CD8-positive, alpha-beta memory T cell (primary cell): Measurements from ENCODE around the gene NARS2. TPM values are rescaled to one million over a fixed set of nuclear protein-coding genes. Genes with fewer than 3 reads are reported as not detected.
"Not testable (repeated sequence)": the region's sequence is repeated elsewhere in the genome, so short reads cannot be mapped to it uniquely, and the experiment has no call there.

Source experiments
- CTCF ChIA-PET: fragments of 350-600 bp; sonication (Branson Sonifier 250); formaldehyde crosslinking; loops from one replicate; lab custom pipeline; 2021; ENCODE audit warnings: antibody characterized with exemption; lab: Charles Lee
- POLR2A ChIA-PET: fragments of 350-600 bp; sonication (Branson Sonifier 250); formaldehyde crosslinking; loops from one replicate; lab custom pipeline; 2021; ENCODE audit warnings: antibody characterized with exemption; lab: Charles Lee
- DNase-seq, 5 donors: peaks; one replicate each; pipeline versions ENCODE4 v3.0.0 to v3.0.0-alpha.2; 2020 to 2022; ENCODE audit warnings: mixed read lengths in 1 of 5
- H3K27ac ChIP-seq: one replicate; pipeline ENCODE4 v1.7.0; 2013; ENCODE audit warnings: low read depth, mild to moderate bottlenecking, low read length, moderate library complexity
- H3K27me3 ChIP-seq: 2 replicates; pipeline ENCODE4 v1.7.0; 2013; ENCODE audit warnings: low read length, mild to moderate bottlenecking; ENCODE audit not compliant: insufficient read depth, poor library complexity, severe bottlenecking
- H3K36me3 ChIP-seq: 2 replicates; pipeline ENCODE4 v1.7.0; 2013; ENCODE audit warnings: mild to moderate bottlenecking, low read length, moderate library complexity; ENCODE audit not compliant: insufficient read depth
- H3K4me1 ChIP-seq: 2 replicates; pipeline ENCODE4 v1.7.0; 2013; ENCODE audit warnings: mild to moderate bottlenecking, low read length, moderate library complexity; ENCODE audit not compliant: insufficient read depth
- H3K4me3 ChIP-seq: 2 replicates; pipeline ENCODE4 v1.7.0; 2013; ENCODE audit warnings: mild to moderate bottlenecking, low read length
- H3K9me3 ChIP-seq: 2 replicates; pipeline ENCODE4 v1.7.0; 2013; ENCODE audit warnings: mild to moderate bottlenecking, low read length
- H3K27ac Mint-ChIP-seq, 8 donors: one replicate each; pipeline ENCODE4 v1.8.0; 2020 to 2021; ENCODE audit warnings: mixed read lengths in 8 of 8, mild to moderate bottlenecking in 6 of 8, inconsistent platforms in 3 of 8, moderate library complexity in 3 of 8
- H3K27me3 Mint-ChIP-seq, 2 donors: one replicate each; pipeline ENCODE4 v1.8.0; 2020 to 2021; ENCODE audit warnings: mixed read lengths in 2 of 2, mild to moderate bottlenecking in 1 of 2, moderate library complexity in 1 of 2
- H3K36me3 Mint-ChIP-seq, 3 donors: one replicate each; pipeline ENCODE4 v1.8.0; 2020 to 2021; ENCODE audit warnings: mixed read lengths in 3 of 3, inconsistent platforms in 1 of 3, mild to moderate bottlenecking in 1 of 3
- H3K4me1 Mint-ChIP-seq, 3 donors: one replicate each; pipeline ENCODE4 v1.8.0; 2020 to 2021; ENCODE audit warnings: mixed read lengths in 3 of 3, inconsistent platforms in 1 of 3, mild to moderate bottlenecking in 1 of 3
- H3K4me3 Mint-ChIP-seq, 7 donors: one replicate each; pipeline ENCODE4 v1.8.0; 2020 to 2021; ENCODE audit warnings: mixed read lengths in 7 of 7, mild to moderate bottlenecking in 6 of 7, moderate library complexity in 4 of 7, inconsistent platforms in 2 of 7
- H3K9me3 Mint-ChIP-seq, 5 donors: one replicate each; pipeline ENCODE4 v1.8.0; 2020 to 2022; ENCODE audit warnings: mixed read lengths in 5 of 5, mild to moderate bottlenecking in 3 of 5, moderate library complexity in 2 of 5, inconsistent platforms in 1 of 5
- polyA plus RNA-seq: library from polyadenylated mRNA; unstranded; fragments of 300-500 nt; fragmentation: Illumina TruSeq; gene quantifications from one replicate; pipeline ENCODE4 v1.2.3, GENCODE V29; 2021
- total RNA-seq, 2 experiments: library from RNA; stranded (reverse); gene quantifications; one replicate each; pipeline ENCODE4 v1.2.3, GENCODE V29; 2021

The NARS2 gene
- total and polyA plus RNA-seq, 3 experiments from 2014 or later = 14.5 to 24.5 (median 23.9) TPM

DNA sequence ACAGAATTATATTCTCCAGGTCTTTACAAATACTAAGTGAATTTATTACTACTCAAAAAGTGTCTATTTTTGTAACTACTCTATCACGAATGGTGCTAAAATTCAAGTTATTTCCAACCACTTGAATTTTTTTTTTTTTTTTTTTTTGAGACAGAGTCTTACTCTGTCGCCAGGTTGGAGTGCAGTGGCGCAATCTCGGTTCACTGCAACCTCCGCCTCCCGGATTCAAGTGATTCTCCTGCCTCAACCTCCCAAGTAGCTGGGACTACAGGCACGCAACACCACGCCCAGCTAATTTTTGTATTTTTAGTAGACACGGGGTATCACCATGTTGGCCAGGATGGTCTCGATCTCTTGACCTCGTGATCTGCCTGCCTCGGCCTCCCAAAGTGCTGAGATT lies 11.6 kb downstream of the NARS2 start:
- H3K4me1 ChIP-seq, POLR2A ChIA-PET, H3K9me3 Mint-ChIP-seq, DNase-seq, H3K27ac ChIP-seq, H3K9me3 ChIP-seq, H3K27me3 ChIP-seq, H3K27me3 Mint-ChIP-seq, H3K4me3 ChIP-seq, H3K4me3 Mint-ChIP-seq, H3K27ac Mint-ChIP-seq, H3K36me3 ChIP-seq: not testable (repeated sequence)
- peaks cover 23 to 35% (median 31%) of the 10 kb centered on the region in 3 donors for H3K4me1 Mint-ChIP-seq
- peaks cover 8 to 62% (median 15%) of the 10 kb centered on the region in 3 donors for H3K36me3 Mint-ChIP-seq
- CTCF ChIA-PET = interaction anchor here (1.2 to 4.1 kb wide), 3 partner anchors 11 to 145 kb away, joined by 3 to 78 read pairs (median 34); partner anchors contain the start of genes GAB2 and NARS2

DNA sequence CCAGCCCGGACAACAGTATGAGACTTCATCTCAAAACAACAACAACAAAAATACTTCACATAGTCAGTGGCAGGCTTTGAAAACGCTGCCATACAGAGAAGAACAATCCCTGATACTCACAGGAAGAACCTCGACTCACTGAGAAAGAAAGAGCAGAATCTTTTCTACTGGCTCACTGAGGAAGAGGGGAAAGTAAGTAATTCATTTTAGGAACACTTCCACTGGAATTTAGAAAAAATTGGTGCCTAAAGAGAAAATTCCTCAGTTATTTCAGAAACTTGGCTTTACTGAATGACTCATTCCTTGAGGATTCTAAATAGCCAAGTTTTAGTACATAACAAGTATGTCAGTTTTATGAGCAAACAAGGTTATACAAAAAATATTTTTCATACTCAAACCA lies 12.3 kb downstream of the NARS2 start:
- Mint-ChIP-seq H3K9me3 (no peaks in the 10 kb centered on the region), H3K36me3 (peaks cover 10 to 59% (median 17%) of the 10 kb centered on the region in 3 donors), H3K27me3 (no peaks in the 10 kb centered on the region), H3K27ac (no peak overlapping the region), H3K4me3 (no peak overlapping the region), H3K4me1 (peaks cover 23 to 35% (median 31%) of the 10 kb centered on the region in 3 donors)
- no peak overlapping the region for H3K4me3 ChIP-seq
- no peak overlapping the region for H3K27ac ChIP-seq
- H3K9me3 ChIP-seq = no peaks in the 10 kb centered on the region
- peaks cover 4% of the 10 kb centered on the region for H3K36me3 ChIP-seq
- no peak for DNase-seq
- ChIA-PET POLR2A (no interaction called here), CTCF (no interaction called here)
- peaks cover 5% of the 10 kb centered on the region for H3K4me1 ChIP-seq
- H3K27me3 ChIP-seq = no peaks in the 10 kb centered on the region

DNA sequence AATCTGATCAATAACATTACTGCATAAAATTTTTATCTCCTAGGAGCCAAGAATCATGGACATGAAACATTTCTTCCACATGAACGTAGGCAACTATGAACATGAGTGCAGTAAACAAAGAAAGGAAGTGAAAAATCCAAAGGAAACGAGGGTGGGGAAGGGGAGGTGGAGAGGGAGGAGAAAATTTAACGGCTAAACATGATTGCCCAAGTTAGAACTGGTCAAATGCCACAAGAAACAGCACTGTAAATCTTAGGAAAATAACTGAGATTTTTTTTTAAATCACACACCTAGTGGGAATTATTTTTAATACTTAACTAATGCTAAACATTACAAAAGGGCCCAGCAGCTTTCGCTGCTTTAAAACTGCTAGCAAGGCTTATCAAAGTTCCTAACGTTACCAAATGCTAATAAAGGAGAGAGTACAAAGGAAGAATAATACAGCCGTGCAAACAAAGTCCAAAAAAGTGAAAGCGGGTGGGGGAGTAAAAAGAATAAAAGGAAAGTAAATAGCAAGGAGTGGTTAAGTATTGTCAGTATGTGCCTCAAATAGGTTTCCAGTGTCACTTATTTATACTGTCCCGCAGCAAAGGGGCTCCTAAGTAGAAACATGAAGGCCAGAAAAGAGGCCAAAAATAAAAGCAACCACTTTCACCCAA lies 13.7 kb downstream of the NARS2 start:
- Mint-ChIP-seq H3K27me3 (no peaks in the 10 kb centered on the region), H3K36me3 (peaks cover 13 to 61% (median 26%) of the 10 kb centered on the region in 3 donors), H3K27ac (peak overlapping the region in 2 of 8 donors; percentile 31 to 55), H3K9me3 (no peaks in the 10 kb centered on the region), H3K4me1 (peaks cover 22 to 38% (median 33%) of the 10 kb centered on the region in 3 donors), H3K4me3 (no peak overlapping the region)
- Histone ChIP-seq H3K4me3 (no peak overlapping the region), H3K27me3 (no peaks in the 10 kb centered on the region), H3K36me3 (peaks cover 4% of the 10 kb centered on the region), H3K4me1 (peaks cover 5% of the 10 kb centered on the region), H3K27ac (no peak overlapping the region), H3K9me3 (no peaks in the 10 kb centered on the region)
- CTCF ChIA-PET = no interaction called here
- no peak for DNase-seq
- POLR2A ChIA-PET = no interaction called here

DNA sequence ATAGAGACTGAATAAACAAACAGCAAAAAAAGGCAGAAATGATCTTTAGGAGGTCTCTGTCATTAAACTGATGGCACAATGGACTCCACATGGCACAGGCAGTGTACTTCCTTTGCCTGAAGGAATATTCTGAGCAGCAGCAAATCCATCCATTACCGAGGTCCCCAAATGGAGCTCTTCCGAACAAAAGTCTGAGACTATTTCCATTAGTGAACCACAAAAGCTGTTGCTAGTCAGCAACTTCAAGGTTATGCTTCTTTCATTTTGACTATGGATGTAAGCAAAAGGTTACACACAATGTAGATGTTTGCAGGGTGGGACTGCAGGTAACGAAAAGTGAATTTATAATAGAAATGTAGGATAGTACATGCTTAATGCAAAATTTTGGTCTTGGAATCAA lies 14.5 kb downstream of the NARS2 start:
- H3K4me1 Mint-ChIP-seq = peaks cover 28 to 45% (median 40%) of the 10 kb centered on the region in 3 donors

DNA sequence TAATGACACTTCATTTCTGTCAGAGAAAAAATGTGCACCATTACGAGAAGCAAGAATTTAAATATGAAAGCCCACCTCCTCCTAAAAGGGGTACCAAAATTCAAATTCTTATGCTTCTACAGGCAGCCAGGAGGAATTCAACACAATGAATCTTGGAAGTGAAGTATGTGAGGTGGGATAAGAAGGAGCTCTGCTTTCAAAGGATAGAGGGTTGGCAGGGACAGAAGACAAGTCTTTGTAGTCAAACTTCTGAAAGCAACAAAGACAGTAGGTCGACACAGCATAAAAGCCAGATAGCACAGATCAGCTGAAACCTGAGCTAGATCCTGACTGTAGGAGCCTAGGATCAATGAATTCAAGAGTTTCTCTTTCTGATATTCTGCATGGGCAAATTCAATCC lies 17.4 kb downstream of the NARS2 start:
- no peak for DNase-seq
- Mint-ChIP-seq H3K4me1 (peaks cover 21 to 36% (median 31%) of the 10 kb centered on the region in 3 donors), H3K9me3 (no peaks in the 10 kb centered on the region), H3K27ac (peak overlapping the region in 2 of 8 donors; percentile 3 to 43), H3K36me3 (peaks cover 20 to 71% (median 27%) of the 10 kb centered on the region in 3 donors), H3K4me3 (no peak overlapping the region), H3K27me3 (no peaks in the 10 kb centered on the region)
- ChIA-PET CTCF (no interaction called here), POLR2A (no interaction called here)
- no peak overlapping the region for H3K4me3 ChIP-seq
- no peaks in the 10 kb centered on the region for H3K9me3 ChIP-seq
- no peaks in the 10 kb centered on the region for H3K27me3 ChIP-seq
- H3K4me1 ChIP-seq = peaks cover 5% of the 10 kb centered on the region
- H3K27ac ChIP-seq = no peak overlapping the region
- H3K36me3 ChIP-seq = peaks cover 4% of the 10 kb centered on the region

More for the DNA sequence above, 14.5 kb downstream of the NARS2 start:
- H3K27me3 ChIP-seq = no peaks in the 10 kb centered on the region
- Mint-ChIP-seq H3K9me3 (no peaks in the 10 kb centered on the region), H3K4me3 (no peak overlapping the region), H3K27ac (peak overlapping the region in 3 of 8 donors; percentile 6 to 57 (median 44)), H3K27me3 (no peaks in the 10 kb centered on the region), H3K36me3 (peaks cover 20 to 61% (median 30%) of the 10 kb centered on the region in 3 donors)
- H3K4me1 ChIP-seq = peaks cover 5% of the 10 kb centered on the region
- DNase-seq = no peak
- H3K27ac ChIP-seq = no peak overlapping the region
- ChIA-PET CTCF (no interaction called here), POLR2A (no interaction called here)
- peaks cover 4% of the 10 kb centered on the region for H3K36me3 ChIP-seq
- H3K9me3 ChIP-seq = no peaks in the 10 kb centered on the region
- no peak overlapping the region for H3K4me3 ChIP-seq

DNA sequence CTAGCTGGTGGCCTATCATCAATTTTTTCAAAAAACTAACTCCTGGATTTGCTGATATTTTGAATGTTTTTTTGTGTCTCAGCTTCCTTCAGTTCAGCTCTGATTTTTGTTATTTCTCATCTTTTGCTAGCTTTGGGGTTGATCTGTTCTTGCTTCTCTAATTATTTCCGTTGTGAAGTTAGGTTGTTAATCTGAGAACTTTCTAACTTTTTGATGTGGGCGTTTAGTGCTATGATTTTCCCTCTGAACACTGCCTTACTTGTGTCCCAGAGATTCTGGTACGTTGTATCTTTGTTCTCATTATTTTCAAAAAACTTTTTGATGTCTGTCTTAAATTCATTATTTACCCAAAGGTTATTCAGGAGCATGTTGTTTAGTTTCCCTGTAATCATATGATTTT lies 19.1 kb downstream of the NARS2 start:
- Histone ChIP-seq H3K4me3 (no peak overlapping the region), H3K27me3 (no peaks in the 10 kb centered on the region), H3K27ac (no peak overlapping the region), H3K36me3 (peaks cover 4% of the 10 kb centered on the region), H3K9me3 (no peaks in the 10 kb centered on the region), H3K4me1 (peaks cover 5% of the 10 kb centered on the region)
- Mint-ChIP-seq H3K9me3 (no peaks in the 10 kb centered on the region), H3K4me3 (no peak overlapping the region), H3K27me3 (no peaks in the 10 kb centered on the region), H3K27ac (peak overlapping the region in 3 of 8 donors; percentile 30 to 51 (median 38)), H3K4me1 (peaks cover 14 to 29% (median 23%) of the 10 kb centered on the region in 3 donors), H3K36me3 (peaks cover 20 to 71% (median 29%) of the 10 kb centered on the region in 3 donors)
- no peak for DNase-seq
- ChIA-PET POLR2A (no interaction called here), CTCF (interaction anchor here (3.3 kb wide), 1 partner anchor 9 kb away, joined by 11 read pairs; no protein-coding TSS in a partner anchor)

DNA sequence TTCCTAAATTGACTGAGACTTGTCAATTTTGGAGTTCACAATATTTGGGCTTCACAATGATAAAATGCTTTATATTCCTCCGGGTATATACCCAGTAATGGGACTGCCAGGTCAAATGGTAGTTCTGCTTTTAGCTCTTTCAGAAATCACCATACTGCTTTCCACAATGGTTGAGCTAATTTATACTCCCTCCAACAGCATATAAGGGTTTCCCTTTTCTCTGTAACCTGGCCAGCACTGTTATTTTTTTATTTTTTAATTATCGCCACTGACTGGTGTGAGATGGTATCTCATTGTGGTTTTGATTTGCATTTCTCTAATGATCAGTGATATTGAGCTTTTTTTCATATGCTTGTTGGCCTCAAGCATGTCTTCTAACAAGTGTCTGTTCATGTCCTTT lies 21.8 kb downstream of the NARS2 start:
- Histone ChIP-seq H3K4me1 (no peaks in the 10 kb centered on the region), H3K36me3 (peaks cover under 1% of the 10 kb centered on the region), H3K27ac (no peak overlapping the region), H3K4me3 (no peak overlapping the region), H3K9me3 (no peaks in the 10 kb centered on the region), H3K27me3 (no peaks in the 10 kb centered on the region)
- Mint-ChIP-seq H3K9me3 (no peaks in the 10 kb centered on the region), H3K27ac (no peak overlapping the region), H3K4me3 (no peak overlapping the region), H3K27me3 (no peaks in the 10 kb centered on the region), H3K36me3 (peaks cover 10 to 48% (median 18%) of the 10 kb centered on the region in 3 donors), H3K4me1 (peaks cover 7 to 18% (median 16%) of the 10 kb centered on the region in 3 donors)
- POLR2A ChIA-PET = no interaction called here
- DNase-seq = no peak
- CTCF ChIA-PET = interaction anchor here (3.3 kb wide), 1 partner anchor 12 kb away, joined by 11 read pairs; no protein-coding TSS in a partner anchor

DNA sequence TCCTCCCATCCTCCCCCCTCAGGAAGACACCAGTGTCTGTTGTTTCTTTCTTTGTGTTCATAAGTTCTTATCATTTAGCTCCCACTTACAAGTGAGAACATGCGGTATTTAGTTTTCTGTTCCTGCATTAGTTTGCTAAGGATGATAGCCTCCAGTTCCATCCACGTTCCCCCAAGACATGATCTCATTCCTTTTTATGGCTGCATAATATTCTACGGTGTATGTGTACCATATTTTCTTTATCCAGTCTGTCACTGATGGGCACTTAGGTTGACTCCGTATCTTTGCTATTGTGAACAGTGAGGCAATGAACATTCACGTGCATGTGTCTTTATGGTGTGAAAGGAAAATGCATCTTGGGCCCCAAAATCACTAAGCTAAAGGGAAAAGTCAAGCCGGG lies 22.5 kb downstream of the NARS2 start:
- H3K9me3 ChIP-seq, H3K4me1 ChIP-seq, POLR2A ChIA-PET, H3K4me3 ChIP-seq, H3K27ac Mint-ChIP-seq, H3K27ac ChIP-seq, H3K27me3 Mint-ChIP-seq, H3K4me3 Mint-ChIP-seq, H3K36me3 ChIP-seq, H3K9me3 Mint-ChIP-seq, H3K27me3 ChIP-seq, DNase-seq: not testable (repeated sequence)
- CTCF ChIA-PET = interaction anchor here (1.1 kb wide), 1 partner anchor 13 kb away, joined by 3 read pairs; no protein-coding TSS in a partner anchor
- peaks cover 10 to 45% (median 16%) of the 10 kb centered on the region in 3 donors for H3K36me3 Mint-ChIP-seq
- H3K4me1 Mint-ChIP-seq = peaks cover 7 to 18% (median 16%) of the 10 kb centered on the region in 3 donors
